HG03469 (cell line): Measurements from ENCODE around the gene RSPH6A.

ENCODE experiments used
- ATAC-seq: cut with Tn5 transposase; IDR thresholded peaks from one replicate; pipeline ENCODE4 v1.9.1; 2021; ENCODE audit warnings: mild to moderate bottlenecking, moderate library complexity, moderate number of reproducible peaks; ENCODE audit not compliant: unreplicated experiment

Gene RSPH6A

DNA sequence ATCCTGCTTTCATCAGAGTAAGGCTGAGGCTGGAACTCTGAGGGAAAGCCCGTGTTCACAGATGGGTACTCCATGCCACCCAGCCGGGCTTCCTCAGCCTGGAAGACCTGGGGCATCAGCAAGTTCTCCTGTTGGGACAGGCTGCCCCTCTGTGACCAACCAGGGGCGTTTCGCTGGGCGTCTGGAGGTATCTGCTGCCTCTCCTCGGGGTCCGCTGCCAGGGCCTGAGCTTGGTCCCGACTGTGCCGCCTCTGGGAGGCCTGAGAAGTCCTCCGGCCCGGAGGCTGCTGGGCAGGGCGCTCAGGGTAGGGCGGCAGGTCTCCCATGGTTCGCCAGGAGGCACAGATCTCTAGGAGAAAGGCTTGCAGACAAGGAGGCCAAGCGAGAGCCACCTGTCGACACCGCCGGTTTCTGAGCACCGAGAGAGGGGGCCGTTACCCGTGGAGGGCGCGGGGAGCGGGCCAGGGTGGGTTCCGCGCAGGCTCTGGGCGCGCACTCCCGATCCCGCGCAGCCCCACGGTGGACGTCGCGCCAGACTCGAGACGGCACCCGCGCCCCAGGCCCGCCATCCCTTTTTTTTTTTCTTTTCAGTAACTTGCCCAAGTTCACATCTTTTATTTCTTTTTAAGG is at the start of gene RSPH6A:
RSPH6A (minus strand) TSS at position 458 of the 630 bp plus-strand sequence; CDS start at position 326, 132 bp downstream.
- no peak for ATAC-seq

DNA sequence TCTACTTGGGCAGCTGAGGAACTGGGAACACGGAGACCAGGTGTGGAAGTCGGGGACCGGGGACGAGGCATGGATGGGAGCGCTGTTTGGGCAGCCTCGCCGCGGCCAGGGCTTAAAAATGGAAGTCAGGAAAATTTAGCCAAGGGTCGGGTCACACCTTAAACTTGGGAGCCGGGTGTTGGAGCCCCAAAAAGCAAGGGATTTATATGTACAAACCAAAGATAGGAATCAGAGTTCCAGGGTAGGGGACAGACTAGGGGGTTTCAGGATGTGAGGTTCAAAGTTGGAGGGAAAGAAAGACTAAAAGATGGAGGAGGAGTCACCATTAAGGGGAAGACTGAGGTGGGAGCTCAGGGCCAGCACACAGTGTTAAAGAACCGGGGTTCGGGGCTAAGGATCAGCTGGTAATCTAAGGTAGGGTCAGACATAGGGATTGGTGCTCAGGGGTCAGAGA is 49.5 kb upstream of the RSPH6A start:
- no peak for ATAC-seq

DNA sequence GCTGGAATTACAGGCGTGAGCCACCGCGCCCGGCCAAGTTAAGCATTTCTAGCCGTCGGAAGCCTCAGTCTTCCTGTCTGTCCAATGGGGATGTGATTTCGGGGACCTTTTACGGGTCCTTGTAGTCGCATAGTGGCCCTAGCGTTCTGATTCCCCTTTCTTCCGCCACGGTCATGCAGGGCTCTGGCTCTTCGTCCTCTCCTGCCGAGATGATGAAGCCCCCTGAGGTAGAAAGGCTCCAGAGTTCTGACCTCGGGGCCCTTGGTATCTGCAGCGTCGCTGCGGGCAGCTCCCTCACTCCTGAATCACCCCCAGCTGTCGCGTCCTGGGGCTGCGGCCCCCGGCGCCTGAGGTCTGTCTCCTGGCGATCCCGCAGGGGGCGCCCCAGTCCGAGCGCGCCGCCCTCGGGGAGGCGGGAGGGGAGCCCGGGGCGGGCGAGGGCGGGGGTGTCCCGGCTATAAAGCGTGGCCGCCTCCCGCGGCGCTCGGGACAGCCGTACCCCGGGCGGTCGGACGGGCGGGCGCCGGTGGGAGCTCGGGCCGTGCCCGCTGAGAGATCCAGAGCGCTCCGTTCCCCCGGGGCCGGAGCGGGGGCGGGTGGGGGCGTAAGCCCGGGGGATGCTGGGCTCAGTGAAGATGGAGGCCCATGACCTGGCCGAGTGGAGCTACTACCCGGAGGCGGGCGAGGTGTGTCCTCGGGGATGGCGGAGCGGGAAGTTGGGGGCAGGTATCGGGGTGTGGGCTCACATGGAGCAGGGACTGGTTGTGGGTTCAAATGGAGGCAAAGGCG is 48.9 kb upstream of the RSPH6A start, which contains the start of gene FOXA3:
FOXA3 (plus strand) TSS at position 487 of the 789 bp plus-strand sequence; CDS start at position 618, 131 bp downstream.
- no peak for ATAC-seq

DNA sequence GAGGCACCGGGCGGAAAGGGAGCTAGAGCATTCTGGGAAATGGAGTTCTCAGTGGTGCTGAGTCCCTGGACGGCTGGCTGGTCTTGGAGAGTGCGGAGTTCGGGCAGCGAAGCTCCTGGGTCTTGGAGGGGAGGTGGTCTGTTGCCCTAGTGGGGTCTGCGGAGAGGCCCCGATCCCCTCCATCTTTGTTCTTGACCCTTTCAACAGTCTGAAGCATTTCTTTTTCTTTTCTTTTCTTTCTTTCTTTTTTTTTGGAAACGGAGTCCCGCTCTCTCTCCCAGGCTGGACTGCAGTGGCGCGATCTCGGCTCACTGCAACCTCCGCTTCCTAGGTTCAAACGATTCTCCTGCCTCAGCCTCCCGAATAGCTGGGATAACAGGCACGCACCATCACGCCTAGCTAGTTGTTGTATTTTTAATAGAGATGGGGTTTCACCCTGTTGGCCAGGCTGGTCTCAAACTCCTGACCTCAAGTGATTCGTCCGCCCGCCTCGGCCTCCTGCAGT is 48.3 kb upstream of the RSPH6A start:
- no peak for ATAC-seq

DNA sequence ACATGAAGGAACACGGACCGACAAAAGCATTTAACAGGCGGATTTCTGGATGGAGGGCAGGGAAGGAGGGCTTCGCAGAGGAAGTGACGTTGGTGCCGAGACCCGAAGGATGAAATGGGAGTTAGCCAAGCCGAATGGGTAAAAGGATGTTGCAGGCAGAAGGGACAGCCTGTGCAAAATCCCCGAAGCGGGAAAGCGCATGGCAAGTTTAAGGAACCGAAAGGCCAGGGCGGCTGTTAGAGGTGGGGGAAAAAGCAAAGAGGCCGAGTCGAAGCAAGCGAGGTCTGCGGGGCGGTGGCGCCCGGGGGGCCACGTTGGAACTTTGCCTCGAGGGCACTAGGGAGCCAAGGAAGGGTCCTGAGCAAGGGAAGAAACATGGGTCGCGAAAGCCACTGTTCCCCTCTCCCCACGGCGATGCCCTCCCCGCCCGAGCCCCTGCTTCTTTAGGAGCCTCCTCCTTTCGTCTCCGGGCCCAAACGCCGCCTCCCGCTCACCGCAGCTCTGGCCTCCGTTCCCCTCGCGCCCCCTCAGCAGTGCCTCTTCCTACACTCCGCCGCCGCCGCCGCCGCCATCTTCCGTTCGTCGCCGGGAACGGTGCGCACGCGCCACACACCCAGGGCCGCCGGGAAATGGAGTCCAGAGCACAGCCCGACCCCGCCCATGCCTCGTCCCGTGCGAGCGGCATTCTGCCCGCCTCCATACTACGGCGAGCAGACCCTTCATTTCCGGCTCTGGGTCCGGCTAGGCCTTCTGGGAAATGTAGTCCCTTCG is 47.6 kb upstream of the RSPH6A start, which contains the start of gene SYMPK:
SYMPK (minus strand) TSS at position 584 of the 771 bp plus-strand sequence. CDS start 8,652 bp downstream, outside the sequence.
- peak; percentile 64 for ATAC-seq

DNA sequence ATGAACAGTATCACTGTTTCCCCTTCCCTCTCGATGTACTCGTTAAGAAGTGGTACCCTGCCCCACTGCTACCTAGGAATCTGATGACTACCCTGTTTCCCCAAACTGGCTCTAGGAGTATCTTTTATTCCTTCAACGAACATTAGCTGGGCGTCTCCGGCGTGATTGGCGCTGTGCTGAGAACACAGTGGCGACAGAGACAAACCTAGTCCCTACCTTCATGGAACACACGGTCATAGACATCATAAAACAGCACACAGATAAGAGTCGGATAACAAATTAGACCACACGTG is 47.1 kb upstream of the RSPH6A start:
- no peak for ATAC-seq

DNA sequence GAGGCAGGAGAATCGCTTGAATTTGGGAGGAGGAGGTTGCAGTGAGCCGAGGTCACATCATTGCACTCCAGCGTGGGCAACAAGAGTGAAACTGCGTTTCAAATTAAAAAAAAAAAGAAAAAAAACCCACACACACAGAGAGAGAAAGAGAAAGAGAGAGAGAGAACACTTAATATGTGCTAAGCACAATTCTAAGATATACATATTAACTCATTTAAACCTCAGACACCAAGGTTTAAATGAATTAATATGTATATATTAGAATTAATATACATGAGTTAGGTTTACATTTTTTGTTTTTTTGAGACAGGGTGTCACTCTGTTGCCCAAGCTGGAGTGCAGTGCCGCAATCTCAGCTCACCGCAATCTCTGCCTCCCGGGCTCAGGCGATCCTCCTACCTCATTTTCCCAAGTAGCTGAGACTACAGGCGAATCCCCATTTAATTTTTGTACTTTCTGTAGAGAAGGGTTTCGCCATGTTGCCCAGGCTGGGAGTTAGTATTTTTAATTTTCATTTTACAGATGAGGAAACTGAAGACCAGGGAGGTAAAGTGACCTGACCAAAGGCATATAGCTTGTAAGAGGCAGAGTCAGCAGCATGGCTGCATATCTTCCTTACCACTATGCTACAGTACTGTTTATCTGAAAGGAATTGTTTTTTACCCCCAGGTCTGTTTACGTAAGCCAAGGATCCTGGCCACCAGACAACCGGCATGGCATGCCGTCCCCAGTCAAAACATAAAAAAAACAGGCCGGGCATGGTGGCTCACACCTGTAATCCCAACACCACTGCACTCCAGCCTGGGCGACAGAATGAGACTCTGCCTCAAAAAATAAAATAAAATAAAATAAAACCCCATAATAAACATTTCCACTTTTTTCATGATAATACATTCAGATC is 45.5 kb upstream of the RSPH6A start:
- no peak for ATAC-seq

DNA sequence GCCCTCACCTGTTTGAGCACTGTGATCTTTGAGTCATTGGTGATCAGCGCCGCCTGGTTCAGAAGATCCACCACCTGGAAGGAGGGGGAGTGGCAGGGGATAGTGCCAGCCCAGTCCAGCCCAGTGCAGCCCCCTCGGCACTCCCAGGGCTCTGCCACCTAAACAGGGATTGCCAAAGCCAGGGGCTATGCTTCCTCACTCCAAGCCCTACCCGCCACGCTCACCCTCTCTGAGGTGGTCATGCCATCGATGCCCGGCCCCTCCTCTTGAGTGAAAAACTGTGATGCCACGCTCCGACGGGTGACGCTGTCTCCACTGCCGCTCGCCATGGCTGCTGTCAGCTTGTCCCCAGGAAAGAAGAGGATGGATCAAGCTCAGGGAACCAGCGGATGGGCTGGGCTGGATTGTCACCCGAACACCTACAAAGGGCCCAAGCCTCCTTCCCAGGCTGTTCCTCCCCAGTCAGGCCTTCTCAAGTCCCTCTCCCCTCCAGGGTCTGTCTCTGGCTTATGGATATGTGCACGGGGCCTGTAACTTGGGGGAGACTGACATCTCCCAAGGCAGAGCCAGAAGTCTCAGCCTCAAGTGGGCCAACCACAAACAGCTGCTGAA is 39.2 kb upstream of the RSPH6A start:
- ATAC-seq = no peak

DNA sequence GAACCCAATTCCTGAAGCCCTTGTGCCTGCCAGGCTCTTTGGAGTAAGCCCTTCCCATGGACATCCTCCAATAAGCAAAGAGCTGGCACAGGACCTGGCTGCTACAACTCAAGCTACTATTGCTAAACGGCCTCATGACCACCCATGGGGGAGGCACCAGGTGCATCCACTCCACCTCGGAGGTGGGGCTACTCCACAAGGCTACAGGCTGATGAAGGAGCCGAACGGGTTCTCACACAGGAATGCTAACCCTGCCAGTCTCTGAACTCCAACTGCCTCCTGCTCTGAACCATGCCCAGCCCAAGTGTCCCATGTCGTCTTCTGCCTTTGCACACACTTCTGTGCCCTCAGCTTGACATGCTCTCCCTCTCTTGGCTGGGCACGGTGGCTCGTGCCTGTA is 37.9 kb upstream of the RSPH6A start:
- ATAC-seq = no peak

DNA sequence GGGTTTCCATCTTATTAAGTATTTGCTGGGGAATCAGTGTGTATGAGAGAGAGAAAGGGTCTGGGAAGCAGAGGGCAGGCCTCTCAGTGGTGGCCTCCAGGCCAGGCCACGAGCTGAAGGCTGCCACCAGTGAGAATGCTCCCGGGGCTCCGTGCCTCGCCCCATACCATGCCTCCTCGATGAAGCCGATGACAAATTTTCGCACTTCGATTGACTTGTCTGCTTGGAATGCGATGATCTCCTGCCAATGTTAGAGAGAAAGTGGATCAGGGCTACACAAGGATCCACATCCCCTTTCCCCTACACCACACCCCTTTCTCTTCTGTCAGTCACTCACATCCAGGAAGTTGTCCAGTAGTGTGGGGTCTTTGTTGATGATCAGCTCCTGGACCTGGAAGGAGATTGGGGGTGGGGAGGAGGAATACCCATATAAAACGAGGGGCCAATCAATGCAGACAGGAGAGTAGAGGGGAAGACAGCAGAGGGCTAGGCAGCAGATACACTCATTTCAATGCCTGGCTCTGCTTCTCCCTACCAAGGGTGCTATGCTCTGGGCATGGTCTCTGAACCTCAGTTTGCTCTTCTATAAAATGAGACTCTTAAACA is 37.1 kb upstream of the RSPH6A start:
- no peak for ATAC-seq

DNA sequence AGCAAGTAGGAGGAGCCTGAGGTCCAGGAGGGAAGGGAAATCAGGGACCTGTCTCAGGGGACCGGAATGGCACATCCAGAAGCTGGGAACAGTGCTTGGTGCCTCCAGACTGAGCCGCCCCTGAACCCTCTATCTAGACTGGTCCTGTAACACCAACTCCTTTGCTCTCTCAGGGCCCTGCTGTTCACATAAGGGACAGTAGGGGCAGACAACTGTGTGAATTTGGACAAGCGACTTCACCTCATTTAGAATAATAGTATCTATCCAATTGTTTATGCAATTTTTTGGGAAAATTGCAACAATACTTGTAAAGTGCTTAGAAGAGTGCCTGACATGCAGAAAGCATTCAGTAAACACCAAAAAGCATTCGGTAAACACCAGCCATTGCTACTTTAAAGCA is 33.8 kb upstream of the RSPH6A start:
- ATAC-seq = no peak

DNA sequence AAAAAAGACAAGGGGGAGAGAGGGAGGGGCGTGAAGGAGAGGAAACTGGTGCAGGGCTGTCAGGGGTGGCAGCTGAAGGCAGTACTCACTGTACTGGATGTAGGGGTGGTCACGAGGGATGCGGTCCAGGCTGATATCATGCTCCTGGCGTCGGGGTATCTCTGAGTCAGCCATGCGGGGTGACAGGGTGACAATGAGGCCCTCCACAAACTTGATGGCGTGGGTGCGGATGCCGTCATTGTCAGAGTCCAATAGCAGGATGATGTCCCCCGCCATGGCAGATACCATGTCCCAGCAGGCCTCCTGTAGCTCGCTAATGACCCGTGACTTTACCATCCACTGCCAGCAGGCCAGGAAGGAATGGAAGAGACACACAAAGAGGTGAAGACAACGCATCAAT is 32.6 kb upstream of the RSPH6A start:
- no peak for ATAC-seq

DNA sequence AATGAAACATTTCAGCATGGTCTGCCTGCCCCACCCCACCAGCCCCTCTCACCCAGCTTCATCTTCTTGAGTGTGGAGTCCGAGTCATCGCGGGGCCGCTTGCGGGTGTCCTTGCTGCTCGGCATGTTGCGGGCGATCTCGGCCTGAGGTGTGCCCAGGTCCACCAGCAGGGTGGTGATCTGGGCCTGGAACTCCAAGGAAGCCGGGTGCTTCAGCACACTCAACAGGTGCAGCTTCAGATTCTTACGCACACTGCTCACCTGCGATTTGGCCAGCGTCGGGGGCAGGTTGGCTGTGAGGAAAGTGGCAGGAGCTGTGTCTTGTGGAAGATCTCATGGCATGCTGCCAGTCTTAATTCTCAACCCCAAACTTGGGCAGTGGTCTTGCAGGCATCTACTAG is 27.1 kb upstream of the RSPH6A start:
- no peak for ATAC-seq

DNA sequence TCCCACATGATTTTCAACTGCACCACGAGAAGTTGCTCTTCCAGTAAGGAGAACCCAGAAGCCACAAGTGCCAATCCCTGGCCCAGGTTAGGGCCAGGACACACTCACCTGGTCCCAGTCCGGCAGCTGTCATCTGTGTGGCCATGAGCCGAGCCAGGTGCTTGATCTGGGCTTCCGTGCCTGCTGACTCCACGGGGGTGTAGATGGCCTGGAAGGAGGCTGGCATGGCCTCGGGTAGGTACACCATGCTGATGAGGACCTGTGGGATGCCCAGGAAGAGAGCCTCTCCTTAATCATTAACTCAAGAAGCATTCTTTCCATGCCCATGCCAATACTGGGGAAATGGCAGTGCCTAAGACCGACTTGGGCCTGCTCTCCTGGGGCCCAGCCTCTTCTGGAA is 19.9 kb upstream of the RSPH6A start:
- no peak for ATAC-seq

DNA sequence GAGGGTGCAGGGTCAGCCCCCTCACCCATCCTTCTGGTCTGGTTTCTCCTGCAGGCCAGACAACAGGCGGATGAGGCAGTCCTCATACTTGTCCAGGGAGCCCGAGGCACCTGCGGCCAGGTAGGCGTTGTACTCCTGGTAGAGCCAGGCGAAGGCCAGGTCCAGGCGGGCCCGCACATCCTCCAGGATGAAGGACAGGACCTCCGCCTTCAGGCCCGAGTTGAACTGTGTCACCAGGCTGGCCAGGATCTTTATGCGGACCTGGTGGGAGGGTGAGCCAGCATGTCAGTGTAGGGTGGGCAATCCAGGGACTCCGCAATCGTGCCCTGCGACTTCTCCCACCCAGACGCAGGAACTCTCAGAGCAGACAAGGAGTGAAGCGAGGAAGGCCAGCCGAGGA is 13.8 kb upstream of the RSPH6A start:
- ATAC-seq = no peak

DNA sequence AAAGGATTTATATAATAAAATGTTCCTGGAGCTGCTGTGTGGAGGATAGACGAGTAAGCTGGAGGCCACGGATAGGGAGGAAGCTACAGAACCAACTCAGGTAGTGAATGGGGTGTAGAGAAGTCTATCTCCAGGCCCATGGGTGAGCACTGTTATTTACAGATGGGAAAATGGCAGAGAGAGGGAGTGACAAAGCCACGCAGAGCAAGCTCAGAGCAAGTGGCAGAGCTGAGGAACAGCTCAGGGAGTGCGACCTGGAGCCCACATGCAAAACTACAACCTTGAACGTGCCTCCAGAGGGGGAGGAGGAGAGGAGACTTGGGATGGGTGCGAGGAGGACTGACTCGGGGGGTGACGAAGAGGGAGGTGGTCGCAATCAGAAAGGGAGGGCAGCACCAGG is 13.4 kb upstream of the RSPH6A start:
- no peak for ATAC-seq

DNA sequence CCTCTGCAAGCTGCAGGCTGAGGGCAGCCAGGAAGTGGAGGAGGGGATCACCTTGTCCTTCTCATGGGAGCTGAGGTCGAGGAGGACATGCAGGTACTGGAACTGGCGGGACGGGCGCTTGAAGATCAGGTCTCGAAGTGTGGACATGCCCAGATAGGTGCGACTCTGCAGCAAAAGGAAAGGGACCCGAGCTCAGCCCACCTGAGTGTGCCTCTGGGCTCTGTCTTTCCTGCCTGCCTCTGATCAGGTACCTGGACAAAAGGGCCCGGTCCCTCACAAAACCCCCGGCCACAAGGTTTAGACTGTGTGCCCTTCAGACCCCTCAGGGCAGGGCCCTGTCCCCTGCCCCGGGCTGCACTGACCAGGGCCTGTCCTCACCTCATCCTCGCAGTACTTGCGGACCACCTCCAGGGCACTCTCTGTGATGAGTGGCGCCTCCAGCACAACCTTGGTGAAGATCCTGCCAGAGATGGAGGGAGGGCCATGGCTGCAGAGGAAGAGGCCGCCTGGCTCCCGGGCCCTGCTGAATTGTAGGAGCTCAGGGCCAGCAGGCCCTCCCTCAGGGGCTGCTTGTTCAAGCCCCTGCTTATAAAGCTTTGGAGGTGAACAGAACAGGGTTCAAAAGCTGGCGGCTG is 12.5 kb upstream of the RSPH6A start:
- ATAC-seq = no peak

DNA sequence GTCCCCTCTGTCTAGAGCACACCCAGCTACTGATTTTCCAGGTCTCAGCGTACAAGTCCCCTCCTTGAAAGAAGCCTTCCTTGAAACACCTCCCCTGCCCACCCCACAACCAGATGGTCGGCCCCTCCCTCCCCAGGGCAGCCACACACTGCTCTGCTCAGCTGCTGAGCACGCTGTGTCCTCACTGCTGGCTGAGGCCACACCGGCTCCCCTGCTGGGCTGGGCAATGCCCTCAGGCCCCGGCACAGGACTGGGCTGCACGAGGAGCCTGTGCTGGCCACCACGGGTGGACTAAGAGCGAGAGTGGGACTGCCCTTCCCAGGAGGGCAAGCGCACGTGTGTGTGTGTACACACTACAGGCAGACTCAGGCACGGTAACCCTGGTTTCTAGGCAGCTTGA is 11.8 kb upstream of the RSPH6A start:
- ATAC-seq = no peak
